HG03520 (cell line): ENCODE data around the gene TIMP3.

Experiments used
- ATAC-seq: cut with Tn5 transposase; IDR thresholded peaks from one replicate; pipeline ENCODE4 v1.9.1; 2021; ENCODE audit warnings: mild to moderate bottlenecking, moderate library complexity; ENCODE audit not compliant: unreplicated experiment

The TIMP3 gene

DNA sequence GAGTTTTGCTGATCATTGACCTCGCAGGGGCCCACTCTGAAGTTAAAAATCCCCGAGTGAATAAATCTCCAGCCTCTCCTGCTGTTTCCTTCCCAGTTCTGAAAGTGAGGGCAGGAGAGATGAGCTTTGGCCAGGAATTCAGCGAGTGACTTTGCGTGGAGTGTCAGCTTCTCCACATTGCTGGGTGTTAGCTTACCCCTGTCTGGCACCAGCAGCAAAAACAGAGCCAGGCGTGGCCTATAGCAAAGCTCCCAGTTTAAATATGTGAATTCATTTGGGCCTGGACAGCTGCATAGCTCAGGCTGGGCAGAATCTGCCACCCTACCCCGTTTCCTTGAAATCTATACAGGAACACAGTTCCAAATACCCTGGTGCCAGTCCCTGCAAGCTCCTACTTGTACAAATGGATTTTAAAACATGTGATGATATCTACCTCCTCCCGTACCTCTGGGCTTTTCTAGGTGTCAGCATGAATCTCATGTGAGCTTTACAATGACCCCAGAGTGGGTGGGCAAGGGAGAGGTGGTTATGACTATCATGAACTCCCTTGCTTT lies 25.6 kb downstream of the TIMP3 start:
- no peak for ATAC-seq

DNA sequence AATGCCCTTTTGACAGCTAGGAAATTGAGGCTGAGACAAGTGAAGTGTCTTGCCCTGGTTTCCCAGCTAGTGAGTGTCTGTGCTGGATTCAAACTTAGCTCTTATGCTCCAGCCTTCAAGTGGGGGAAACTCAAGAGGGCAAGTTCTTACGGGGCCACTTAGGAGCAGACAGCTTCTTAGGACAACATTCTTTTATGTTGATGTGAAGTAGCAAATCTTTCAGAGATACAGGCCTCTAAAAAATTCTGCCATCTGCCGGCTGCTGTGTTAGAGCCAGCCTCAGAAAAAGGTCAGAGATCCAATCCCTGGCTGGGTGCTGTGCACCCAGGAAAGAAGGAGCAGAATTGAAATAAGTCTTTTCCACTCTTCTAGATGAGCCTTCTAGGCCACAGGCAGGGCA lies 26.6 kb downstream of the TIMP3 start:
- ATAC-seq, result no peak

DNA sequence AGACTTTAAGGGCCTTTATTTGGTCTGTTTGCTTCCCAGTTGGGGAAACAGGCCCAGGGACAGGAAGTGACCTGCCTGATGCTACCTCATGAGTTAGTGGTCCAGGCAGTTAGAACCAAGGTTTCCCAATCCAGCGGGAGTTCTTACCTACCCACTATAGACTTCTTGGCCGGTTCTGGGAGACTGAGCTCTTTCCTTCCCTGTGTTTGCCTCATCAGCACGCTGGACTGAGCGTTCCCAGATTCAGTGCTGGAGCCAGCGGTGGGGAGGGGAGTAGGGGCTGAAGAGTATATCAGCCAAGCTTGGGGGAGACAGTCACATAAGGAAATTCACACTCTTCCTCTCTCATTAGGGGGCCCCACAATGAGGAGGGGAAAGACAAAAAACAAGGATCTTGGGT lies 27.1 kb downstream of the TIMP3 start:
- ATAC-seq, result no peak

DNA sequence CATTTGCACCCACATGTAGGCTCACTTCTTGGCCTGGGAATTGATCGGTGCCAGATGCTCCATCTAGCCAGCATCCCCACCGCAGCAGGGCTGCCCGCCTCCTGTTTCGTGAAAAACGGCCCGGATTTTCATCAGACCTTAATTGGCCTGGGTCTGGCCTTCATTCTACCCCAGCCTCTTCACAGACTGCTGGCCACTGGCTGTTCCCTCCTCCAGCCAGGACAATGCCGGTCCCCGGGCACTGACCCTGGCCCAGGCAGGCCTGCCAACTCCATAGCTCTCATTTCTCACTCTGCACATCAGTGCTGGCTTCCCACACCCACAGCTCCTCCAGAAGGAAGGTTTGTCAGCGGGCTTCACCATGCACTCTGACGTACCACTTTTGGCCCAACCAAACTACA lies 27.9 kb downstream of the TIMP3 start:
- no peak for ATAC-seq

DNA sequence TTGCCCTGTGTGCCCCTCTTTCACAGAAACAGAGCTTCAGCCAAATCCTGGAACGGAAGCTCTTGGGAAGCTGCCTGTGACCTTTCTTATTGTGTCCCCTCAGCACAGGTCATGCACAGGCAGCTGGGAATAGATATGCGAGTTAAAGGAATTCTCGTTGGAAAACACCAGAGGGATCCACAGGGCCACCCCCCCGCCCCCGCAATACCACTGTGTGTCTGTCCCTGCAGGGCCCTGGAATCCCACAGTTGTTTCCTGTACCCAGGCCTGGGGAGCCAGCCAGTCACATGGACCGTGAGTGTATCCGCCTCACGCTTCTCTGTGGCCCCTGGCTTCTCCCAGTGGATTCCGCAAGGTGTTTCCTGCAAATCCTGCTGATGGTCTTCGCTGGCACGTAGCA lies 29.0 kb downstream of the TIMP3 start:
- no peak for ATAC-seq

DNA sequence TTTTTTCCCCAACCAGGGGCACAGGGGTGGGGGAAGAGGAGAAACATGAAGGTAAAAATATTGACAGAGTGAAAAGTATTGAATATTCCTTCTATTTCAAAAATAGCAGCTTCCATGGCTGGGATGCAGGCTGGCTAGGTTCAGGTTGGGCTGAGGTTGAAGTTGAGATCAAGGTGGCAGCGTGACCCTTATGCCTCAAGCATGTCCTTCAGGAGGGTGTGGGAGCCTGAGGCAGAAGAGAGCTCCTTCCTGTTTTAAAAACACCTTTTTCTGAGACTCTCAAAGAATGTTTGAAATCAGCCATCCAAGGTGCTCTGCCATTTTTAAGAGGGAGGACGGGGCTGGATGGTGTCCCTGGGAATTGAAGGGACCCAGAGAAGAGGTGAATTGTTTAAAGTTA lies 29.5 kb downstream of the TIMP3 start:
- no peak for ATAC-seq

DNA sequence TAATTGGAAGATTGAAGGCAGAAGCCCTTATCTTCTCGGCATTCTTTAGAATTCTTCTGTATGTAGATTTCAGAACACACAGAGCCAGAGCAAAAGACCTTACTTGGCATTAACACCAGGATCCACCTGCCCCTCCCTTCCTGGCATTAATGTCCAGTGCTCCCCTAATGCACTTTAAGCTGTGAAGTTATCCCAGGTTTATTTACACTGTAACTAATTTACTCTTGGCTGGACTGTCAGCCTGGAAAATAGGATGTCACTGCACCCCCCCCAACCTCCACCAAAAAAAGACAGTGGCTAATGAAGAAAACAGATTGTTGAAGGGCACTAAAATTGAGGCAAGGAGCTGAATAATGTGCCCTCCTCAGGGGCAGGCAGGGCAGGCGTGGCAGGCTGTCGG lies 30.1 kb downstream of the TIMP3 start:
- ATAC-seq, result no peak

DNA sequence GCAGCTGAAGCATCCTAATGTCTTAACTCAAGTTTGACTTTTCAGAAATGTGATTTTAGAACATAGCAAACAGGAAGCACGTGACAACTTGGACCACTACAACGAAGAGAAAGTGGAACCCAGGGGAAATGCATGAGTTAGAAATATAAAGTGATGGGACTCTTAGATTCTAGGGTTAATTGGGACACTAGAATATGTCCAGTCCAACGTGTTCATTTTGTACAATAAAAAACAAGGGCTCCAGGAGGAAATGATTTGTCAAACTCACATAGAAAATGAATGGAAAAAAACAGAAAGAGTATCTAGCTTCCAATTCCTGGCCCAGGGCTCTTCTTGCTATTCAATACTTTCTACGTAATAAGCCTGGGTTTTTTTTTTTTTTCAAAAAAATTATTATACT lies 30.7 kb downstream of the TIMP3 start:
- no peak for ATAC-seq

DNA sequence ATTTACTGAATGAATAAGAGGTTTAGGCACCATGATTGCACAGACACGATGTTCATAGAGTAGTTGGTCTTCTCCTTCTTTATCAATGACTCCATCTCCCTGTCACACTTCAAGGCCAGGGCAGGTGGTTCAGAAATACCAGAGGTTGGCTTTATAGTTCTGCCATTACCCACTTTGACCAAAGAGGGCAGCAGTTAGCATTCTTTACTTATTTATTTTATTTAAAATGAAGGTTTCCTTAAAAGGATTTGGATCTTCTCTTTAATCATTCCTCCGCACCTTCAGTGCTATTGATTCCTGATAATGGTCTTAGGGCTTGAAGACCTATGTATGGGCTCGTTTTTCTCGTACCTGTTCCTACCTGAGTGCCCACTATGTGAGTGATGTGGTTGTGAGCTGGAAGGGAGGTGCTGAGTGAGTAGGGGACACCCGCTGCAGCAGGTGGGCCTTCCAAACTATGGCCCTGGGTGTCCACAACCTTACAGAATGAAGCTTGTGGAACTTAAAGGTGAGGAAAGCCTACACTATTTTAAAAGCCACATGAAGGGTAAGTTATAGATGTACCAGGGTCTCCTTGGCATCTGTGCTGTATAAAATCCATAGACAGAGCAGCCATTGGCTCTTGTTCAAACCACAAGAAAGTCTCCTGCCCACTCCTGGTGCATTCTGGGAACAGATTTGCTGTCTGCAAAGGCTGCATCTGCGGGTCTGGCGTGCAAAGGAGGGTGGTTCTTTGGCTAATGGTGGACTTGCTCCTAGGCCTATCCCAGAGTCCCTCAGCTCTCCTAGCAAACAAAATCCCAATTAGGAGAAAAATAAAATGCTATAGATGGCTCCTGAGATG lies 35.0 kb downstream of the TIMP3 start:
- no peak for ATAC-seq

DNA sequence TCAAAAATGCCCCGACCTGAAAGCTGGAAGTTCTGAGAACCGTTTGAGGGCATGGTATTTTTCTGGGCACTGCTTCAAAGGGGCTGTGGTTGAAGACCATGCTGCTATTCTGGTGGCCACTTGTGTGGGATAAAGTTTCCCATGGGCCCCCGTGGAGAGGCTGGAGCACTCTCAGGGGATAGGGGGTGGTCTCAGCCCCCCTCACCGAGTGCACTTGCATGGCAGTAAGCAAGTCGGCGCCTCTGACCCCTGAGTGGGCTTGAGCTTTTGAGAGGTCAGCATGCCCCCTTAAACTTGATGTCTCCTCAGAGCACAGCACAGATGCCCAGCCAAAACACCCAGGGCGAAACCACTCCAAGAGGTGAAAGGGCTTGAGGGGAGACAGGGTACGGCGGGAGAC lies 35.6 kb downstream of the TIMP3 start:
- ATAC-seq, result no peak

DNA sequence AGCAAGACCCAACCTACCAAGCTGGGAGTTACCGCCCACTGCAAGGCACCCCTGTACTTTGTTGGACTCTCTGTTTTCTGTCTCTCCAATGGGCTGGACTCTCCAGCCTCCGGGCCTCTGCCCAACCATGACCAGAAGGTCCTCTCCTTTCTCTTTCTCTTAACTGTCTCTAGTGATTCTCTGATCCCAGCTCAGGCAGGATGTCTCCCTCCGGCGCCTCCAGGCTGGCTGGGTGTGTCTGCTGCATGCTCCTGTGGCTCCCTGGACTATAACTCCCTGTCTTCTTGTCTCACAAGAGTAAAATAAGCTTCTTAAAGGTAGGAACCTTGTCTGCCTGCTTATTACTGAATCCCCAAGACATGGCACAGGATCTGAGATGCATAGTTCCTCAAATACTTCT lies 36.3 kb downstream of the TIMP3 start:
- no peak for ATAC-seq

DNA sequence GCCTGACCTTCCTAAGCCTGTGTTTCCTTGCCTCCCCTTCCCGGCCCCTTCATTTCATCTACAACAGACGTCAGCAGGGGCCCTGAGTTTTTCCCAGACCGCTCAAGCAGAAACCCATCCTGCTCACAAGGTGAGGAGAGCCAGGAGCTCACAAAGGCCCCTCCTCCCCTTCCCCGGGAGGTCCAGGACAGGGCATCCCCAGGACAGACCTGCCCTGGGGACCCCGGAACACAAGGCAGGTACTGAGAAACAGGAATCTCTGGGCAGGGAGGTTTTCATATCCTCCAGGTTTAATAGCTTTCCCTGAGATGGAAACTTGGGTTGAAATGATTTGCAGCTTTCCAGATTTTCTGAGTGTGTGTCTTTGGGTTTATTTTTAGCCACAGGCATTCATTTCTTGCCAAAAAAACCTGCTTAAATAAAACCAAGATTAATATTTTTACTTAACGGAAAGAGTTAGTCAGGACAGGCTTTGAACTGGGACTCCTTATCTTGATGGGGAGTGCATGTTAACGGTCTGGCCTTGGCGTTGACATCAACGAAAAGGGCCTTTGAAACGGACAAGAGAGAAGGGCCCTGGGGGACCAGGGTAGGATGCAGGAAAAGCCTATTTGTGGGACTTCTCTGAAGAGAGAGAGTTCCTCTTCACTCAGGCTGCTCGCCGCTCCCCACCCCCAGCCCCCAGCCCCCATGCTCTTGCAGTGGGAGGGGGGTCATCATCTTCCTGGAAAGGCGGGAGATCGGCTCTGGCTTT lies 38.5 kb downstream of the TIMP3 start:
- ATAC-seq, result no peak

DNA sequence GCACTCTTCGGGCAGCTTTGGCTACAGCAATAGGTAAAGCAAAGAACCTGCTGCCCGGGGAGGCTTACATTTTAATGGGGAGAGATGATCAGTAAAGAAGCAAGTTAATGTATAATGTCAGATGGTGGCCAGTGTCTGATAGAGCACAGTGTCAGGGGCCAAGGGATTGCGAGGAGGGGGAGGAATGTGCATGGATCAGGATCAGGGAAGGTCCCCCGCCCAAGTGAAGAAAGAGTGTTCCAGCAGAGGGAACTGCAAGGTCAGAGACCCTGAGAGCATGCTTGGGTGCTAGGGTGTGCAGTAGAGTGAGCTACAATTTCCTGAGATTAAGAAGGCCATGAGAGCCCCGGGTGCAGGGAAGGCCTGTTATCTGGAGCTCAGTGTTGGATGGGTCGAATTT lies 39.7 kb downstream of the TIMP3 start:
- ATAC-seq, result no peak

DNA sequence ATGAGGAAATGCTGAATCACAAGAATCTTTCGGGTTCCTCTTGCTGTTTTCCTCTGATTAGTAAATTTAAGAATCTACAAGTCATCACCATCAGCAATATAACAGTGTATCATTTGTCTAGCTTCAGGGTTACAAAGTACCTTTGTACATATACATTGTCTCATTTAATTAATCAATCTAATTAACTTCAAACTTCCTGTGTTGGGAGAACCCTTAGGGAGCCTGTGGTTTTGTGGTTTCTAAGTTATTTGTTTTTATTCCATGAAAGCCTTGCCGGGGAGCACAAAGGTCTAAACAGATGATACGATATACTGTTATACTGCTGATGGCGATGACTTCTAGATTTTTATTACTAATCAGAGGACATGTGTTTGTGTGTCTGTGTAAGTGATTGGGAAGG lies 41.0 kb downstream of the TIMP3 start:
- ATAC-seq, result no peak

DNA sequence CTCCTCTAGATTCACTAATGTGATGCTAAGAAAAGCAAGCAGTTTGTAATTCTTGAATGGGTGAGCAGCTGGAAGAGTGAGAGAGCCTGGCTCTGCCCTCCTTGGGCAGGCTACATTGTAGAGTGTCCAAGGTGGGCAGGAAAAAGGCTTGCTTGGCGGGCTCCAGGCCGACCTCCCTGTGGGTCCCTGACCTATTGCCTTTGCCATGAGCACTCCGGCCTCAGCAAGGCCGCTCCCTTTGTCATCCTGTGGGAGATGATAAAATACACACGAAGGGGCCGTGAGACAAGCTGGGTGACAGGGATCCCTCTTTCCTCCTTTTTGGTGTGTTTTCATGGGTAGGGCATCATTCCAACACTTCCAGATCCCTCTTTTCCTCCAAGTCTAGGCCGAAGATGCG lies 41.8 kb downstream of the TIMP3 start:
- no peak for ATAC-seq

DNA sequence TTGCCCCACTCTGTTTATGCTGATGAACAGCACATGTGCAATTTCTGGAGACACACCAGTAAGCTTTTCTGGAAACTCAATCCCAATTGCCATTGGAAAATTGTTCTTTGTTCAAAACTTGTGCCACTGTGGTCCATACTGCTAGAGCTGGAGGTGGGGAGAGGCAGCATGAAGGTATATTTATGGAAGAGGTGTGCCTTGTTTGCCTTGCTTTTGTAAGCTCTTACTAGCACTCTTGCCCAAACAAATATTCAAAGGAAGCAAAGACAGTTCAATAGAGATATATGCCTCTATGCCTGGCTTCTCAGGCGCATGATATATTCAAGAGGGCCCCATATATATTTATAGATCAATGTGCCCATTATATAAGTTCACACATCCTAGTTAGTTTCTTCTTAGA lies 42.7 kb downstream of the TIMP3 start:
- no peak for ATAC-seq

DNA sequence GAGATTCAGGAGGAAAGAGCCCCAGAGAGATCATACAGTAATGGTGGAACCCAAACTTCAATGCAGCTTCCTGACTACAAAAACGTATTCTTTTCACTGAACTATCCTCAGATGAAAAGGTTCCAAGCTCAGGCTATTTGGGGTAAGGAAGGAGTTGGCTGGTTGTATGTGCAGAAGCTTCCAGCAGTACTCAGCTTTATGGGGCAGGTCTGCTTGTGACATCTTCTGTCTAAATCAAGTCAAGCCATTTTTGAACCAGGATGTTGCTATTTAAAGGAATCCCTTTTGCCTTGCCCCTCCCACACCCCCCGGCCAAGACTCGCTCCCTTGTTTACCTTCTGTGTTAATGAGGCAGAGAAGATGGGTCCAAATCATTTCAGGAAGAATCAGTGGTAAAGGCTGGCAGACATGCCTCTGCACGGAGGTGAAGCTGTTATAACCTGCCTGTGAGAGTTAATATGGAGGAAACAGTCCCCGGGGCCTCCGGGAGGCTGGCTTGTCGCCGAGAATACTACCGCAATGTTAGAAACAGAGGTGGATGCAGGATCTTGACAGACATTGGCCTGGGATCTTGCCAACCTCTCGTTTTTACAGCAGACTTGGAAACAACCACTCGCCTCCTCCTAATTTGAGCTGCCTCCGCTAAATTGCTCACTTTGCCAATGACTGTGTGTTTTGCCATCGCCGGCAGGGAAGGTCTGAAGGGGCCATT lies 45.4 kb downstream of the TIMP3 start:
- ATAC-seq, result no peak

DNA sequence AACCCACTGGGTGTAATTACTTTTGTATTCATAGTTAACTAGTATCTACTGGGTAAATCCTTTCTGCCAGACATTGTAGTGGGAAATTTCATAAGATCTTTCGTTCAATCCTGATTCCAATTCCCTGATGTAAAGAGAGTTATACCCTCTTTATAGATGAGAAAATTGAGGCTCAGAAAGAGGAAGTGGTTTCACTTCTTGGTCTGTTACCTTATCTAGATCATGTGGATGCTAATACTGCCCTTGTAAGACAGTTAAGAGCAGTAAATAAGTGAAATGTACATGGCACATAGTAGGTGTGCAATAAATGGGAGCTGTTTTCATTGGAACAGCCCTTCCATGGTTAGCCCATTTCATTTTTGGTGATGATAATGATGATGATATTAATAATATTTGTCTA lies 46.7 kb downstream of the TIMP3 start:
- ATAC-seq, result no peak

DNA sequence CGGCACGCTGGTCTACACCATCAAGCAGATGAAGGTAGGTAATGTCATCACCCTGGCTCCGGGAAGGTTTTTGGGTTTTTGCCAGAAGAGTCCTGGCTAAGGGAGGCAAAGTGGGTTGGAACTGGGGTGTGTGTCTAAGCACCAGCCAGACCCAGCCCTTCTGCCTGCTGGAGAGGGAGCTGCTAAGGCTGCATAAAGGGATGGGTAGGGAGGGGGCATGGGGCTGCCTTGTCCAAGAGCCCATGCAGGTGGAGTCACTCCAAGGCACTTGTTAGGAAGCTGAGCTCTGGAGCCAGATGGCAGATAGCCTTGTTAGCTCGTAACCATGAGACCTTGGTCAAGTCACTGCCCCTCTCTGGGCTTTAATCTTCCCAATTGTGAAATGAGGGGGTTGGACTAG lies 48.0 kb downstream of the TIMP3 start:
- ATAC-seq, result no peak

DNA sequence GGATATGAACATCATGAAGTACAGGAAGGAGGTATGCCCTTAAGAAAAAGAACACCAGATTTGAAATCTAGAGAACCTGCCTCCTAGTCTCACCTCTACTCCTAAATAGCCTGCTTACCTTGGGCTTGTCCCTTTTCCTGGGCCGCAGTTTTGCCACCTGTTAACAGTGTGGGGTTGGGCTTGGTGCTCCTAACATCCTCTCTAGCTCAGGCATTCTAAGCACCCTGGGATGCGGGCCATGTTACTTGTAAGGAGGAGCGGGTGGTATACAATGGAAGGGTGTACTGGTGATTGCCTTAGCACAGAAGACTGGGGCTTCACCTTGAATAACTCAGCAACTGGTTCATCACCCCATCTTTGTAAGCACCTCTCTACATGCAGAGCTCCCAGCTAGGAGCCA lies 48.7 kb downstream of the TIMP3 start:
- ATAC-seq, result no peak
